Kidney (tissue), 14 donors: ENCODE measurements around the gene LHPP. TPM values are rescaled to one million over a fixed set of nuclear protein-coding genes. Genes with fewer than 3 reads are reported as not detected.
A peak's percentile ranks its signal among the peaks of the same experiment; 100 is the strongest.

Source experiments
- DNase-seq, 5 donors: peaks; one replicate each; pipeline ENCODE4 v3.0.0-alpha.2; 2013 to 2020
- FAIRE-seq: peaks from 2 replicates; lab custom pipeline; 2012; peaks lifted over from hg19 to GRCh38; lab: Jason Lieb, UNC
- H3K27ac ChIP-seq, 2 donors: one replicate each; pipeline ENCODE4 v1.7.0; 2013; ENCODE audit warnings: low read depth in 2 of 2, low read length in 2 of 2, inconsistent platforms in 1 of 2
- H3K27me3 ChIP-seq: one replicate; pipeline ENCODE4 v1.7.1; 2013; ENCODE audit warnings: low read length, inconsistent platforms; ENCODE audit not compliant: control insufficient read depth, insufficient read depth
- H3K36me3 ChIP-seq, 3 donors: one replicate each; pipeline versions ENCODE4 v1.7.0 to v1.7.1; 2013; ENCODE audit warnings: low read length in 3 of 3, control low read depth in 1 of 3, inconsistent platforms in 1 of 3; ENCODE audit not compliant: insufficient read depth in 3 of 3, control insufficient read depth in 2 of 3
- H3K4me1 ChIP-seq, 3 donors: one replicate each; pipeline versions ENCODE4 v1.7.0 to v1.7.1; 2013; ENCODE audit warnings: low read length in 3 of 3, inconsistent platforms in 1 of 3, low read depth in 1 of 3; ENCODE audit not compliant: control insufficient read depth in 2 of 3, insufficient read depth in 2 of 3
- H3K4me3 ChIP-seq, 3 donors: one replicate each; pipeline versions ENCODE4 v1.7.0 to v1.8.1; 2013; ENCODE audit warnings: low read length in 3 of 3, control low read depth in 1 of 3, inconsistent platforms in 1 of 3
- H3K9ac ChIP-seq, 3 donors: one replicate each; pipeline versions ENCODE4 v1.7.0 to v1.7.1; 2013; ENCODE audit warnings: low read length in 3 of 3, control low read depth in 1 of 3, inconsistent platforms in 1 of 3
- H3K9me3 ChIP-seq, 3 donors: one replicate each; pipeline versions ENCODE4 v1.7.0 to v1.7.1; 2013; ENCODE audit warnings: low read length in 3 of 3, control low read depth in 1 of 3, inconsistent platforms in 1 of 3; ENCODE audit not compliant: control insufficient read depth in 2 of 3, insufficient read depth in 1 of 3
- CTCF ChIP-seq: IDR thresholded peaks from 3 replicates; pipeline ENCODE4 v1.5.1; 2012; ENCODE audit warnings: mild to moderate bottlenecking, moderate library complexity, borderline replicate concordance; ENCODE audit not compliant: insufficient read depth; ENCODE audit errors: extremely low read depth
- intact Hi-C: fragments of 100-400 bp; cut with DNase I; formaldehyde crosslinking; loops from one replicate; pipeline ENCODE4 v1.11.1; 2022
- polyA plus RNA-seq: library from polyadenylated mRNA; stranded (reverse); fragments of 350-450 nt; fragmentation: Illumina TruSeq; extraction: RNeasy Lipid Tissue Mini Kit (QIAGEN cat#74804); gene quantifications from one replicate; pipeline ENCODE4 v1.2.3, GENCODE V29; 2014; ENCODE audit warnings: low read depth, low replicate concordance; ENCODE audit not compliant: insufficient read depth
- total RNA-seq: library from RNA; stranded (reverse); fragmentation: NEBNext Ultra II Directional; extraction: Animal tissue kit (Norgen Biotek cat#: 25700); gene quantifications from one replicate; pipeline ENCODE4 v1.2.1, GENCODE V29; 2021
- donor health status: control.
- donor health status: control.
- donor health status: control.
- donor health status: control.
- donor health status: control.
- donor health status: DM: yes; HTN: yes; CAD: no.
- donor health status: Normal renal cell carcinoma (clear cell type).

The LHPP gene
- total and polyA plus RNA-seq, 2 donors from 2014 or later: 16.6 to 52.5 TPM

- no peak for FAIRE-seq
- Histone ChIP-seq H3K9me3 (no peaks in the 10 kb centered on the region), H3K27ac (no peak overlapping the region), H3K4me3 (no peak overlapping the region), H3K27me3 (no peaks in the 10 kb centered on the region), H3K4me1 (peaks cover 0 to 6% (median 5%) of the 10 kb centered on the region in 3 donors), H3K9ac (no peak overlapping the region), H3K36me3 (no peaks in the 10 kb centered on the region)
- peak in 2 of 5 donors; percentile 14 to 23 for DNase-seq
- TF ChIP-seq CTCF: no peak
- intact Hi-C loops: no loop called here
Observed at GRCh38 chr10:124569623-124570470, 108.2 kb downstream of the LHPP start.

- FAIRE-seq (no peak), DNase-seq (no peak)
- Histone ChIP-seq H3K27me3 (no peaks in the 10 kb centered on the region), H3K4me1 (peaks cover 0 to 2% (median 0%) of the 10 kb centered on the region in 3 donors), H3K27ac (no peak overlapping the region), H3K4me3 (no peak overlapping the region), H3K36me3 (no peaks in the 10 kb centered on the region), H3K9me3 (no peaks in the 10 kb centered on the region), H3K9ac (no peak overlapping the region)
- intact Hi-C loops: no loop called here
- no peak for TF ChIP-seq CTCF
Observed at GRCh38 chr10:124570646-124571045, 109.0 kb downstream of the LHPP start.

- peak in 2 of 5 donors; percentile 14 to 19 for DNase-seq
- intact Hi-C loops: no loop called here
- no peak for TF ChIP-seq CTCF
- H3K9me3 ChIP-seq: no peaks in the 10 kb centered on the region
- H3K36me3 ChIP-seq: no peaks in the 10 kb centered on the region
- no peak overlapping the region for H3K9ac ChIP-seq
- no peaks in the 10 kb centered on the region for H3K27me3 ChIP-seq
- no peak overlapping the region for H3K4me3 ChIP-seq
- H3K27ac ChIP-seq: no peak overlapping the region
- FAIRE-seq: no peak
- no peaks in the 10 kb centered on the region for H3K4me1 ChIP-seq
Observed at GRCh38 chr10:124572751-124573150, 111.1 kb downstream of the LHPP start.
